GM23248 (cell line): ENCODE results near the gene MSH6. TPM values are rescaled to one million over a fixed set of nuclear protein-coding genes. Genes with fewer than 3 reads are reported as not detected.
A peak's percentile ranks its signal among the peaks of the same experiment; 100 is the strongest.

Experiments
- DNase-seq: peaks from one replicate; pipeline ENCODE4 v3.0.0-alpha.2; 2015
- H2AFZ ChIP-seq: fragments of 200-600 bp; sonication (generic); 2 replicates; pipeline ENCODE4 v1.6.1; 2016; ENCODE audit warnings: antibody characterized with exemption
- H3F3A ChIP-seq: fragments of 200-600 bp; sonication (generic); 2 replicates; pipeline ENCODE4 v1.6.1; 2016; ENCODE audit warnings: mild to moderate bottlenecking, antibody characterized with exemption, mixed run types; ENCODE audit not compliant: insufficient read depth
- H3K27ac ChIP-seq: fragments of 200-600 bp; sonication (generic); 2 replicates; pipeline ENCODE4 v1.5.1; 2016; ENCODE audit warnings: mild to moderate bottlenecking
- H3K27me3 ChIP-seq: fragments of 200-600 bp; sonication (generic); replicated peaks from 2 replicates; pipeline ENCODE4 v1.6.1; 2016; ENCODE audit warnings: mild to moderate bottlenecking; ENCODE audit not compliant: insufficient read depth
- H3K36me3 ChIP-seq: fragments of 200-600 bp; sonication (generic); 2 replicates; pipeline ENCODE4 v1.6.1; 2016; ENCODE audit warnings: low read depth, mild to moderate bottlenecking
- H3K4me1 ChIP-seq: fragments of 200-600 bp; sonication (generic); 2 replicates; pipeline ENCODE4 v1.6.1; 2016; ENCODE audit warnings: mild to moderate bottlenecking; ENCODE audit not compliant: insufficient read depth
- H3K4me2 ChIP-seq: fragments of 200-600 bp; sonication (generic); one replicate; pipeline ENCODE4 v1.6.1; 2016; ENCODE audit warnings: mild to moderate bottlenecking; ENCODE audit not compliant: unreplicated experiment
- H3K4me3 ChIP-seq: fragments of 200-600 bp; sonication (generic); 2 replicates; pipeline ENCODE4 v1.5.1; 2016; ENCODE audit warnings: mild to moderate bottlenecking
- H3K79me2 ChIP-seq: fragments of 200-600 bp; sonication (generic); 2 replicates; pipeline ENCODE4 v1.6.1; 2016; ENCODE audit warnings: mild to moderate bottlenecking; ENCODE audit not compliant: insufficient read depth
- H3K9ac ChIP-seq: fragments of 200-600 bp; sonication (generic); 2 replicates; pipeline ENCODE4 v1.6.1; 2016; ENCODE audit warnings: mild to moderate bottlenecking
- H3K9me2 ChIP-seq: fragments of 200-600 bp; sonication (generic); 2 replicates; pipeline ENCODE4 v1.6.1; 2016; ENCODE audit warnings: mixed run types, mild to moderate bottlenecking, moderate library complexity; ENCODE audit not compliant: insufficient read depth
- H3K9me3 ChIP-seq: fragments of 200-600 bp; sonication (generic); one replicate; pipeline ENCODE4 v1.6.1; 2017; ENCODE audit warnings: low read depth
- H4K20me1 ChIP-seq: fragments of 200-600 bp; sonication (generic); 2 replicates; pipeline ENCODE4 v1.6.0; 2016; ENCODE audit not compliant: insufficient read depth
- EZH2 ChIP-seq: fragments of 200-600 bp; sonication (generic); IDR thresholded peaks from 2 replicates; pipeline ENCODE4 v1.6.1; 2018; ENCODE audit warnings: antibody characterized with exemption, mild to moderate bottlenecking; ENCODE audit not compliant: insufficient read depth, poor library complexity, severe bottlenecking
- EZH2phosphoT487 ChIP-seq: fragments of 200-600 bp; sonication (generic); IDR thresholded peaks from 2 replicates; pipeline ENCODE4 v1.6.1; 2018; ENCODE audit warnings: antibody characterized with exemption, moderate library complexity, mild to moderate bottlenecking, low read depth; ENCODE audit not compliant: insufficient read depth
- WGBS, 2 experiments: methylation state at CpG; one replicate each; pipeline ENCODE4 v1.1.6; 2015 to 2017; ENCODE audit warnings: low lambda C conversion rate in 2 of 2, low coverage in 1 of 2; ENCODE audit errors: missing lambda C conversion rate in 2 of 2; 5-methylcytosine and 5-hydroxymethylcytosine counted together
- in situ Hi-C: fragments of 300-500 bp; cut with MboI; formaldehyde crosslinking; loops from 2 replicates; pipeline ENCODE4 v1.15.0; 2020
- polyA plus RNA-seq: library from polyadenylated mRNA; unstranded; fragments of >200 nt; fragmentation: Nextera tagmentation; extraction: Ambion mirVana; gene quantifications from 2 replicates; pipeline ENCODE4 v1.2.1, GENCODE V29; 2016
- total RNA-seq: library from RNA; depleted of rRNA; stranded (reverse); fragments of >200 nt; shearing (Covaris generic); gene quantifications from 2 replicates; pipeline ENCODE4 v1.2.3, GENCODE V29; 2014

The MSH6 gene
- total and polyA plus RNA-seq, 2 experiments from 2014 or later, result 35.1 to 57.8 TPM

DNA sequence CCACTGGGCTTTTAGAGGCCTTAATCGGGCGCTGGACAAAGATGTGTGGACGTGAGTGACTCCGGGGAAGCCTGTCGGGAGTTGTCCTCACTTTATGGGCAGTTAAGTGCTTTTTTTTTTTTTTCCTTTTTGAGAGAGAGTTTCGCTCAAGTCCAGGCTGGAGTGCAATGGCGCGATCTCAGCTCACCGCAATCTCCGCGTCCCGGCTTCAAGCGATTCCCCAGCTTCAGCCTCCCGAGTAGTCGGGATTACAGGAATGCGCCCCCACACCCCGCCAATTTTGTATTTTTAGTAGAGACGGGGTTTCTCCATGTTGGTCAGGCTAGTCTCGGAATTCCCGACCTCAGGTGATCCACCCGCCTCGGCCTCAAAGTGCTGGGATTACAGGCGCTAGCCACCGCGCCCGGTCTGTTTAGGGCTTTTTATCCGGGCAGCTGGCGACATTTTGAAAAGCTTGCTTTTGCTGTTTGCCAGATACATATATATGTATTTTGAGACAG is 1.5 kb downstream of the MSH6 start:
- in situ Hi-C loops, result no loop called here
- peak overlapping the region; percentile 49 for H3K27ac ChIP-seq
- no peaks in the 10 kb centered on the region for H3K9me3 ChIP-seq
- no peaks in the 10 kb centered on the region for H3K27me3 ChIP-seq
- no peak for TF ChIP-seq EZH2phosphoT487
- TF ChIP-seq EZH2, result no peak
- H3K4me3 ChIP-seq, result peak overlapping the region; percentile 89
- H4K20me1 ChIP-seq, result no peaks in the 10 kb centered on the region
- no peaks in the 10 kb centered on the region; the same call in 1 of the 2 replicates for H3K36me3 ChIP-seq
- WGBS, 2 experiments, result 41 to 44% methylated on average over 26 to 28 of the region's 28 CpGs
- 0 out of 2 replicates have a peak overlapping the region, but pooled peaks have one; percentile 12 for H2AFZ ChIP-seq
- DNase-seq, result no peak
- H3K9ac ChIP-seq, result peak overlapping the region; percentile 90
- H3K4me2 ChIP-seq, result peak overlapping the region; percentile 66
- H3F3A ChIP-seq, result peaks cover 11% of the 10 kb centered on the region; the same call in 1 of the 2 replicates
- H3K79me2 ChIP-seq, result peaks cover 55% of the 10 kb centered on the region
- H3K9me2 ChIP-seq, result no peaks in the 10 kb centered on the region
- peaks cover 9% of the 10 kb centered on the region; the same call in 1 of the 2 replicates for H3K4me1 ChIP-seq

DNA sequence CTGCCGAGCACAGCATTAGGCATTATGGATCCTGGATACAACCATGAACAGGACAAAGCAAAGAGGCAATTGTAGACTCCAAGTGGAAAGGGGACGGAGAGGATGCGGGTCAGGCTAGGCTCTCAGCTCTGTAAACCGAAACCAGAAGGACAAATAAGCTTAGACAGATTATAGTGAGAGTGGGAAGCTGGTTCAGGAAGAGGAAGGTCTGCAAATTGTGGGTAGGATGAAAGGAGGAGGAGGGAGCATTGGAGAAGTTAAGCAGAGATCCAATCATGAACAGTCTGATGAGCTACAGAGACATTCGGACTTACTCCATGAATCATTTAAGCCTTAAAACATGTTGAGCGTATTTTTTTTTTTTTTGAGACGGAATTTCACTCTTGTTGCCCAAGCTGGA is 3.0 kb downstream of the MSH6 start:
- H3K36me3 ChIP-seq, result no peaks in the 10 kb centered on the region; the same call in 1 of the 2 replicates
- H3K4me2 ChIP-seq, result no peak overlapping the region
- H3F3A ChIP-seq, result peaks cover 20% of the 10 kb centered on the region; the same call in 1 of the 2 replicates
- no peaks in the 10 kb centered on the region for H3K9me3 ChIP-seq
- no peaks in the 10 kb centered on the region for H4K20me1 ChIP-seq
- no peak overlapping the region for H2AFZ ChIP-seq
- H3K79me2 ChIP-seq, result peaks cover 71% of the 10 kb centered on the region
- 85 to 89% methylated on average over 7 of the region's 7 CpGs for WGBS, 2 experiments
- no peak for TF ChIP-seq EZH2phosphoT487
- TF ChIP-seq EZH2, result no peak
- H3K27ac ChIP-seq, result no peak overlapping the region
- no peak overlapping the region for H3K9ac ChIP-seq
- in situ Hi-C loops, result no loop called here
- no peak for DNase-seq
- H3K27me3 ChIP-seq, result no peaks in the 10 kb centered on the region
- H3K4me1 ChIP-seq, result peaks cover 9% of the 10 kb centered on the region; the same call in 1 of the 2 replicates
- H3K9me2 ChIP-seq, result no peaks in the 10 kb centered on the region
- H3K4me3 ChIP-seq, result no peak overlapping the region

DNA sequence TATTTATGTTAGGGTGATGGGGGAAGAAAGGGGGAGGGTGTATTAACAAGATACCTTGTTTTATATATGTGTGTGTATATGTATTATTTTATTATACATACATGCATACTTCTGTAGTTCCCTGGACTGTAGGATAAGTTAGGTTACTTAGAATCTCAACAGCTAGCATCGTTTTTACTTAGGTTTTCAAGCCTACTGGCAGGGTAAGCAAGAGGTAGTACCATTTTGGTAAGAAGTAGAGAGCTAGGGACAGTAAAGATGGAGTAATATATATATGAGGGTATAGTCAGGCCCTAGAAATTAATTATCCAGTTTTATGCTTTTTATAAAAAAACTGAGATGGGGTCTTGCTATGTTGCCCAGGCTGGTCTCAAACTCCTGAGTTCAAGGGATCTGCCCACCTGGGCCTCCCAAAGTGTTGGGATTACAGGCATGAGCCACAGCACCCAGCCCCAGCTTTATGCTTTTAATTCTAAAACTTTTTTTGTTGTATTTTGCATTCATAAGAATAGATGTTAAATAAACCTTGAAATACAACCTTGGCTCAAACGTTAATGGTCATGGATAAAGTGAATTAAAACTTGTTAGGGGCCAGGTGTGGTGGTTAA is 13.2 kb downstream of the MSH6 start:
- Histone ChIP-seq H3K9me3 (no peaks in the 10 kb centered on the region), H3K79me2 (peaks cover 98% of the 10 kb centered on the region), H3K27ac (no peak overlapping the region), H3K27me3 (no peaks in the 10 kb centered on the region), H3K9me2 (no peaks in the 10 kb centered on the region), H3F3A (peaks cover 29% of the 10 kb centered on the region; the same call in 1 of the 2 replicates), H2AFZ (no peak overlapping the region), H3K4me2 (no peak overlapping the region), H4K20me1 (no peaks in the 10 kb centered on the region), H3K36me3 (peaks cover 58% of the 10 kb centered on the region), H3K4me3 (no peak overlapping the region), H3K9ac (no peak overlapping the region), H3K4me1 (no peaks in the 10 kb centered on the region)
- WGBS, 2 experiments, result 94 to 97% methylated on average over 2 of the region's 2 CpGs
- DNase-seq, result no peak
- TF ChIP-seq EZH2 (no peak), EZH2phosphoT487 (no peak)
- in situ Hi-C loops, result no loop called here

DNA sequence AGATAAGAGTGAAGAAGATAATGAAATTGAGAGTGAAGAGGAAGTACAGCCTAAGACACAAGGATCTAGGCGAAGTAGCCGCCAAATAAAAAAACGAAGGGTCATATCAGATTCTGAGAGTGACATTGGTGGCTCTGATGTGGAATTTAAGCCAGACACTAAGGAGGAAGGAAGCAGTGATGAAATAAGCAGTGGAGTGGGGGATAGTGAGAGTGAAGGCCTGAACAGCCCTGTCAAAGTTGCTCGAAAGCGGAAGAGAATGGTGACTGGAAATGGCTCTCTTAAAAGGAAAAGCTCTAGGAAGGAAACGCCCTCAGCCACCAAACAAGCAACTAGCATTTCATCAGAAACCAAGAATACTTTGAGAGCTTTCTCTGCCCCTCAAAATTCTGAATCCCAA is 15.7 kb downstream of the MSH6 start:
- WGBS, 2 experiments, result 93 to 94% methylated on average over 6 of the region's 6 CpGs
- Histone ChIP-seq H3K9me2 (no peaks in the 10 kb centered on the region), H3K36me3 (peaks cover 79% of the 10 kb centered on the region), H3F3A (peaks cover 46% of the 10 kb centered on the region), H3K9ac (no peak overlapping the region), H4K20me1 (no peaks in the 10 kb centered on the region), H2AFZ (no peak overlapping the region), H3K79me2 (peaks cover 98% of the 10 kb centered on the region), H3K27me3 (no peaks in the 10 kb centered on the region), H3K27ac (no peak overlapping the region), H3K4me2 (no peak overlapping the region), H3K4me3 (no peak overlapping the region), H3K9me3 (no peaks in the 10 kb centered on the region), H3K4me1 (no peaks in the 10 kb centered on the region)
- no peak for DNase-seq
- no peak for TF ChIP-seq EZH2phosphoT487
- no peak for TF ChIP-seq EZH2
- in situ Hi-C loops, result no loop called here
